GM12878 (cell line): ENCODE measurements around the gene NRXN3. TPM values are rescaled to one million over a fixed set of nuclear protein-coding genes. Genes with fewer than 3 reads are reported as not detected.

Source experiments
- ATAC-seq: fragments of 200-7000 bp; cut with Tn5 transposase; 3 replicates; pipeline ENCODE4 v1.9.1; 2020; ENCODE audit warnings: mild to moderate bottlenecking, moderate library complexity
- BruUV-seq: library from RNA; stranded (reverse); fragments of 400-500 nt; replicated peaks from 2 replicates; lab custom pipeline; 2021; lab: Mats Ljungman, UMichigan
- CTCF ChIA-PET: fragments of 300-600 bp; sonication (Branson Sonifier 250); formaldehyde crosslinking; extraction: SDS; loops from one replicate; lab custom pipeline; 2021; ENCODE audit warnings: inconsistent platforms; lab: Yijun Ruan, JAX
- POLR2A ChIA-PET: fragments of 350-600 bp; formaldehyde crosslinking; extraction: SDS; loops from one replicate; lab custom pipeline; 2021; ENCODE audit warnings: inconsistent platforms; lab: Charles Lee
- RAD21 ChIA-PET: fragments of 300-600 bp; sonication (Branson Sonifier 250); formaldehyde crosslinking; loops from one replicate; lab custom pipeline; 2023; ENCODE audit warnings: antibody characterized with exemption; ENCODE audit not compliant: unreplicated experiment; lab: Charles Lee
- SMC1A ChIA-PET: fragments of 300-600 bp; sonication (Branson Sonifier 250); formaldehyde crosslinking; loops from one replicate; lab custom pipeline; 2023; ENCODE audit not compliant: unreplicated experiment, uncharacterized antibody; lab: Charles Lee
- DNase-seq: peaks from one replicate; pipeline ENCODE4 v3.0.0-alpha.2; 2011; ENCODE audit warnings: low read depth, low spot score
- FAIRE-seq: peaks from 3 replicates; lab custom pipeline; 2011; peaks lifted over from hg19 to GRCh38; lab: Jason Lieb, UNC
- H2AFZ ChIP-seq: 2 replicates; pipeline ENCODE4 v1.6.0; 2011; ENCODE audit warnings: low read depth, low read length, control low read depth; ENCODE audit not compliant: control insufficient read depth
- H3K27ac ChIP-seq: 2 replicates; pipeline ENCODE4 v1.5.1; 2011; ENCODE audit warnings: control low read depth; ENCODE audit not compliant: control insufficient read depth, insufficient read depth
- H3K27me3 ChIP-seq, 2 experiments: replicated peaks in 1 of 2; 2 replicates each; pipeline versions ENCODE4 v1.6.0 to v1.6.1; 2011; ENCODE audit warnings: low read length in 1 of 2; ENCODE audit not compliant: control insufficient read depth in 2 of 2, insufficient read depth in 2 of 2
- H3K36me3 ChIP-seq, 2 experiments: 2 replicates each; pipeline ENCODE4 v1.5.1; 2011; ENCODE audit warnings: low read length in 1 of 2; ENCODE audit not compliant: control insufficient read depth in 2 of 2, insufficient read depth in 2 of 2
- H3K4me1 ChIP-seq: 2 replicates; pipeline ENCODE4 v1.6.1; 2011; ENCODE audit warnings: mild to moderate bottlenecking, low read length, moderate library complexity, mixed read lengths; ENCODE audit not compliant: control insufficient read depth, insufficient read depth
- H3K4me2 ChIP-seq: 2 replicates; pipeline ENCODE4 v1.6.0; 2011; ENCODE audit warnings: control low read depth; ENCODE audit not compliant: control insufficient read depth, insufficient read depth
- H3K4me3 ChIP-seq: fragments of 200-600 bp; sonication (generic); 2 replicates; pipeline ENCODE4 v1.5.1; 2016
- H3K79me2 ChIP-seq: 2 replicates; pipeline ENCODE4 v1.6.0; 2011; ENCODE audit warnings: low read length; ENCODE audit not compliant: control insufficient read depth, insufficient read depth
- H3K9ac ChIP-seq: 2 replicates; pipeline ENCODE4 v1.8.0; 2011; ENCODE audit warnings: low read length, control low read depth, mixed read lengths; ENCODE audit not compliant: control insufficient read depth, insufficient read depth
- H3K9me3 ChIP-seq: replicated peaks from 3 replicates; pipeline ENCODE4 v1.5.1; 2011; ENCODE audit warnings: mild to moderate bottlenecking, low read length; ENCODE audit not compliant: control insufficient read depth, insufficient read depth
- H4K20me1 ChIP-seq: 2 replicates; pipeline ENCODE4 v1.6.0; 2011; ENCODE audit not compliant: control insufficient read depth, insufficient read depth
- NFYB ChIP-seq: IDR thresholded peaks from 2 replicates; pipeline ENCODE4 v1.6.1; 2011; ENCODE audit warnings: low read depth, mild to moderate bottlenecking, low read length, improper control_type of control experiment, moderate library complexity; ENCODE audit not compliant: insufficient read depth
- WGBS: methylation state at CpG from one replicate; pipeline ENCODE4 v1.1.6; 2016; ENCODE audit warnings: low lambda C conversion rate; ENCODE audit not compliant: insufficient replicate concordance, insufficient coverage; ENCODE audit errors: missing lambda C conversion rate; 5-methylcytosine and 5-hydroxymethylcytosine counted together
- in situ Hi-C: fragments of 300-500 bp; cut with MboI; formaldehyde crosslinking; loops from 9 replicates; pipeline ENCODE4 v1.14.3; 2018; ENCODE audit warnings: mixed read lengths
- intact Hi-C: fragments of 100-400 bp; cut with micrococcal nuclease; formaldehyde crosslinking; loops from one replicate; pipeline ENCODE4 v1.14.2; 2022; ENCODE audit not compliant: unreplicated experiment
- polyA plus RNA-seq, 11 experiments: library from polyadenylated mRNA; depleted of rRNA in 4 of 11; unstranded in 6 of 11; stranded (reverse) in 5 of 11; fragments of >200 nt; fragmentation: Nextera tagmentation in 4 of 11; fragmentation: Illumina TruSeq in 1 of 11; extraction: Ambion mirVana in 4 of 11; extraction: Trizol in 1 of 11; gene quantifications; 1 replicate in 1 of 11; 2 replicates in 10 of 11; pipeline versions ENCODE4 v1.2.1 to v1.2.3, GENCODE V29; 2011 to 2016; ENCODE audit warnings: inconsistent platforms in 2 of 11, missing spikeins in 2 of 11, low read depth in 1 of 11
- total RNA-seq, 4 experiments: library from RNA; depleted of rRNA in 3 of 4; stranded (reverse); fragments of >200 nt in 3 of 4; fragmentation: Illumina TruSeq in 1 of 4; extraction: Trizol in 1 of 4; gene quantifications; 2 replicates each; pipeline versions ENCODE4 v1.2.1 to v1.2.3, GENCODE V29; 2013 to 2021
- TF ChIP-seq, protein P1 (sequence below): IDR thresholded peaks from 2 replicates; pipeline ENCODE4 v1.6.1; 2012; ENCODE audit warnings: mild to moderate bottlenecking, low read depth, low read length

Gene NRXN3
- total and polyA plus RNA-seq, 10 of the 15 experiments (the other 5 are each of a cell fraction or from before 2014, with no cell fraction given), result 0.52 to 3.3 (median 1.4) TPM

- Histone ChIP-seq H3K9me3 (no peaks in the 10 kb centered on the region), H3K27ac (no peak overlapping the region), H2AFZ (no peak overlapping the region), H3K4me1 (no peaks in the 10 kb centered on the region), H4K20me1 (no peaks in the 10 kb centered on the region), H3K9ac (no peak overlapping the region), H3K79me2 (peaks cover 3% of the 10 kb centered on the region; the same call in 1 of the 2 replicates), H3K27me3 (no peaks in the 10 kb centered on the region), H3K4me2 (no peak overlapping the region), H3K4me3 (no peak overlapping the region), H3K36me3 (no peaks in the 10 kb centered on the region)
- DNase-seq (no peak), ATAC-seq (no peak), FAIRE-seq (no peak)
- CTCF ChIA-PET, result no interaction called here
- POLR2A ChIA-PET, result no interaction called here
- SMC1A ChIA-PET, result interaction anchor here (1.0 kb wide), 1 partner anchor 49 kb away, joined by 3 read pairs; no protein-coding TSS in a partner anchor
- intact Hi-C loops (no loop called here), in situ Hi-C loops (no loop called here)
- WGBS, result 16% methylated on average over 3 of the region's 3 CpGs
- TF ChIP-seq, protein P1, sequence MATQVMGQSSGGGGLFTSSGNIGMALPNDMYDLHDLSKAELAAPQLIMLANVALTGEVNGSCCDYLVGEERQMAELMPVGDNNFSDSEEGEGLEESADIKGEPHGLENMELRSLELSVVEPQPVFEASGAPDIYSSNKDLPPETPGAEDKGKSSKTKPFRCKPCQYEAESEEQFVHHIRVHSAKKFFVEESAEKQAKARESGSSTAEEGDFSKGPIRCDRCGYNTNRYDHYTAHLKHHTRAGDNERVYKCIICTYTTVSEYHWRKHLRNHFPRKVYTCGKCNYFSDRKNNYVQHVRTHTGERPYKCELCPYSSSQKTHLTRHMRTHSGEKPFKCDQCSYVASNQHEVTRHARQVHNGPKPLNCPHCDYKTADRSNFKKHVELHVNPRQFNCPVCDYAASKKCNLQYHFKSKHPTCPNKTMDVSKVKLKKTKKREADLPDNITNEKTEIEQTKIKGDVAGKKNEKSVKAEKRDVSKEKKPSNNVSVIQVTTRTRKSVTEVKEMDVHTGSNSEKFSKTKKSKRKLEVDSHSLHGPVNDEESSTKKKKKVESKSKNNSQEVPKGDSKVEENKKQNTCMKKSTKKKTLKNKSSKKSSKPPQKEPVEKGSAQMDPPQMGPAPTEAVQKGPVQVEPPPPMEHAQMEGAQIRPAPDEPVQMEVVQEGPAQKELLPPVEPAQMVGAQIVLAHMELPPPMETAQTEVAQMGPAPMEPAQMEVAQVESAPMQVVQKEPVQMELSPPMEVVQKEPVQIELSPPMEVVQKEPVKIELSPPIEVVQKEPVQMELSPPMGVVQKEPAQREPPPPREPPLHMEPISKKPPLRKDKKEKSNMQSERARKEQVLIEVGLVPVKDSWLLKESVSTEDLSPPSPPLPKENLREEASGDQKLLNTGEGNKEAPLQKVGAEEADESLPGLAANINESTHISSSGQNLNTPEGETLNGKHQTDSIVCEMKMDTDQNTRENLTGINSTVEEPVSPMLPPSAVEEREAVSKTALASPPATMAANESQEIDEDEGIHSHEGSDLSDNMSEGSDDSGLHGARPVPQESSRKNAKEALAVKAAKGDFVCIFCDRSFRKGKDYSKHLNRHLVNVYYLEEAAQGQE, result peak; percentile 95
- no peak for TF ChIP-seq NFYB
- RAD21 ChIA-PET, result no interaction called here
- no TSS peak for BruUV-seq
Observed at GRCh38 chr14:78399316-78399889, 229.2 kb downstream of the NRXN3 start.
